Jurkat, Clone E6-1 (cell line): ENCODE measurements around the gene GAB1. TPM values are rescaled to one million over a fixed set of nuclear protein-coding genes. Genes with fewer than 3 reads are reported as not detected.
A peak's percentile ranks its signal among the peaks of the same experiment; 100 is the strongest.

Experiments used
- DNase-seq: peaks from one replicate; pipeline ENCODE4 v3.0.0-alpha.2; 2011; ENCODE audit warnings: low read depth, low spot score
- H3K4me3 ChIP-seq: 2 replicates; pipeline ENCODE4 v1.5.1; 2011; ENCODE audit warnings: mild to moderate bottlenecking, low read length, control low read depth, moderate library complexity
- polyA plus RNA-seq: library from polyadenylated mRNA; unstranded; fragments of >200 nt; gene quantifications from one replicate; pipeline ENCODE4 v1.2.1, GENCODE V29; 2012; ENCODE audit warnings: missing spikeins; ENCODE audit not compliant: insufficient read length, insufficient read depth

The GAB1 gene
- 3.1 TPM for polyA plus RNA-seq

DNA sequence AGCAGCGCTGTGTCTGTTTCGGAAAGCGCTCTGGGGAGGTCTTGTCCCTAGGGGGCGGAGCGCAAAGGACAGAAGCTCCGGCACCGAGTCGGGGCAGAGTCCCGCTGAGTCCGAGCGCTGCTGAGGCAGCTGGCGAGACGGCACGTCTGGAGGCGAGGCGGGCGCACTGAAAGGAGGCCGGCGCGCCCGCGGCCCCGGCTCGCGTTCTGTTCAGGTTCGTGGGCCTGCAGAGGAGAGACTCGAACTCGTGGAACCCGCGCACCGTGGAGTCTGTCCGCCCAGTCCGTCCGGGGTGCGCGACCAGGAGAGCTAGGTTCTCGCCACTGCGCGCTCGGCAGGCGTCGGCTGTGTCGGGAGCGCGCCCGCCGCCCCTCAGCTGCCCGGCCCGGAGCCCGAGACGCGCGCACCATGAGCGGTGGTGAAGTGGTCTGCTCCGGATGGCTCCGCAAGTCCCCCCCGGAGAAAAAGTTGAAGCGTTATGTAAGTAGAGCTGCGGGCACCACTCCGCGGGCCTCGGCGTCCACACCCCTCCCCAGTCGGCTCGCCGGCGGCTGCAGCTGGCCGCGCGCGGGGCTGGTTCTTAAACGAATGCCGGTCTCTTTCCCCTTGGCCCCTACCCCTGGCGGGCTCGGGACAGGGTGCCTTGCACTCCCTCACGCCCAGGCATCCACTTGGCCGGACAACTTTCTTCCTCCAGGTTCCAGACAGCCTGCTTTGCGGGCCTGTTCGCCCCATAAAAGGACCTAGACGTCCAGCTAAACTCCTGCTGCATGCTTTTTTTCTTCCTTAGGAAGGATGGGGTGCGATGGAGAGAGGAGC is at the start of gene GAB1:
GAB1 (plus strand) TSS at position 96 of the 819 bp plus-strand sequence; CDS start at position 409, 313 bp downstream.
- DNase-seq, result no peak
- peak within 1 kb of the TSS; percentile 41 for H3K4me3 ChIP-seq

DNA sequence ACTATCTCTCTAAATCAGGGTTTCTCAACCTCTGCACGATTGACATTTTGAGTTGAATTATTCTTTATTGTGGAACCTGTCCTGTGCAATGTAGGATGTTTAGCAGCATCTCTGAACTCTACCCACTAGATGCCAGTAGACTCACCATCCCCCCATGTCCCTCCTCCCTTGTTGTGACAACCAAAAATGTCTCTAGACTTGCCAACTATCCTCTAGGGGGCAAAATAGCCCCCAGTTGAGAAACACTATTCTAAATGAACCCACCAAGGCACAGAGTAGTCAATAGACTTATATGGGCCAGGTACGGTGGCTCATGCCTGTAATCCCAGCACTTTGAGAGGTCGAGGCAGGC is 49.1 kb upstream of the GAB1 start:
- no peak overlapping the region for H3K4me3 ChIP-seq
- DNase-seq, result peak; percentile 5

- H3K4me3 ChIP-seq, result no peak overlapping the region
- no peak for DNase-seq
These were observed 48.5 kb upstream of the GAB1 start for GRCh38 chr4:143288171-143288570.

DNA sequence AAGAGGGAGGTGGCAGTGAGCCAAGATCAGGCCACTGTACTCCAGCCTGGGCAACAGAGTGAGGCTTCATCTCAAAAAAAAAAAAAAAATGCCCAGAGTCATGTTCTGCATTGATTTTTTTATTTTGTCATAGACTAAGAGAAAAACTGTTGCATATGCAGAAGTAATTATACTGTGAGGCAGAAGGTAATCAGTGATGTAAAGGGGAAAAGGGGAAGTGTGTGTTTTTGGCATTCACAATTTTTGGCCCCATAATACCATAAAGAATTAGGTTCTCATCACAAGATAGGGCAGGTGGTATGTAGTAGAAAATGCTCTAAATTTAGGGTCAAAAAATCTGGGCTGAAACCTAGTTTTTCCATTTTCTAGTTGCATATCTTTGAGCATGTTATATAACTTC is 47.3 kb upstream of the GAB1 start:
- DNase-seq, result no peak

GRCh38 chr4:143291314-143291713 is 45.4 kb upstream of the GAB1 start:
- no peak for DNase-seq
- no peak overlapping the region for H3K4me3 ChIP-seq

More for the DNA sequence above, 47.3 kb upstream of the GAB1 start:
- H3K4me3 ChIP-seq, result no peak overlapping the region

DNA sequence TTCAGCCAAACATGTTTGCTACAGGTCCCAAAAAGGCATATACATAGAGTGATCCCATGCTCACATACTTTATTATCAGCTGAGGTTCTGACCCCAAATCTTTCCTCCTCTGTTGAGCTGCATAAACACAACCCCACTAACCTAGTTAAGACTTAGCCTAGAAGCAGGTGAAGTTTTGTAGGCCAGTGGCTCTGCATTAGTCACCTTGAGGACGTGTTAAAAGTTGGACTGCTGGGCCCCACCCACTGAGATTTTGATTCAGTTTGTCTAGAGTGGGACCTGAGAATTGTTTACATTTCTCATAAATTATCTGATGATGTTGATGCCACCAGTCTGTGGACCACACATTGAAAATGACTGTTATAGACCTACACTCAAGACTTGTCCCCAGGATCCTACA is 43.8 kb upstream of the GAB1 start:
- no peak overlapping the region for H3K4me3 ChIP-seq
- no peak for DNase-seq

DNA sequence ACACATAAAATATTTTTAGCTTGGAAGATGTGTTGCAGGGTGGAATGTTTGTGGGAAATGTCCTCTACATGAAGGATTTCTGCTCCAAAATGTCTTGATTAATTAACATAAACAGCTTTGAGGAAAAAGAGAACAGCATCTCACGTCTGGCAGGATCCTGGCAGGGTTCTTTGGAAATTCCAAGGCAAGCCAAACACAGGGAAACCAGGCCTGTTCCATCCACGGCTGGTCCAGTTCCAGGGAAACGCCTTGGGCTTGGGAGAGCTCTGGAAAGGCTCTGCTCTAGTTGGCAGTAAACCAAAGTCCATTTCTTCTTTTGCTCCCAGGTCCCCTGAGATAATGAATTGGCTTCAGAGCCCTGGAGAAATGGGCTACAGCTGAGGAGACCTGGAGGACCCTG is 42.4 kb upstream of the GAB1 start:
- H3K4me3 ChIP-seq, result no peak overlapping the region
- DNase-seq, result no peak

- no peak overlapping the region for H3K4me3 ChIP-seq
- DNase-seq, result no peak
These were observed 41.9 kb upstream of the GAB1 start for GRCh38 chr4:143294710-143295275.

DNA sequence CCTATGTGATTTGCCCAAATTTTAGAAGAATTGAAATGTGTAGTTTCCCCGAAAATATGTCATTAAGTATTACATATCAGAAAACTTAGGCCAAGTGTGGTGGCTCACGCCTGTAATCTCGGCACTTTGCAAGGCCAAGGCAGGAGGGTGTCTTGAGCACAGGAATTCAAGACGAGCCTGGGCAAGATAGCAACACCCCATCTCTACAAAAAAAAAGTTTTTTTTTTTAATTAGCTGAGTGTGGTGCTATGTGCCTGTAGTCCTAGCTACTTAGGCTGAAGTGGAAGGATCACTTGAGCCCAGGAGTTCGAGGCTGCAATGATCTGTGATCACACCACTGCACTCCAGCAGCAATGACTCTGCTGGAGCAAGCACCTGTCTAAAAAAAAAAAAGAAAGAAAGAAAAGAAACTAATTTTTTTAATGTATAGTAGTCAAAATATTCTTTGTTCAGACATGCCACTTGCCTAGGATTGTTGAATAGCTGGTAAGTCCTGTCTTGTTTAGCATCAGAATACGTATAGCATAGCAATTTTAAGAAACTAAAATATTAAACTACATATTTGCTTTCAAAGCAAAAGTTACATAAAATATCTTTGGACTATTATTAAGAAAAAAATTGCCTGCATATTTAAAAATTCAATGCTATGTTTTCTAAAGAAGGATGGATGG is 40.1 kb upstream of the GAB1 start:
- no peak for DNase-seq
- H3K4me3 ChIP-seq, result no peak overlapping the region

- DNase-seq, result no peak
- no peak overlapping the region for H3K4me3 ChIP-seq
These were observed 35.8 kb upstream of the GAB1 start for GRCh38 chr4:143300860-143301259.

GRCh38 chr4:143302536-143302935 is 34.1 kb upstream of the GAB1 start:
- H3K4me3 ChIP-seq, result no peak overlapping the region
- no peak for DNase-seq

DNA sequence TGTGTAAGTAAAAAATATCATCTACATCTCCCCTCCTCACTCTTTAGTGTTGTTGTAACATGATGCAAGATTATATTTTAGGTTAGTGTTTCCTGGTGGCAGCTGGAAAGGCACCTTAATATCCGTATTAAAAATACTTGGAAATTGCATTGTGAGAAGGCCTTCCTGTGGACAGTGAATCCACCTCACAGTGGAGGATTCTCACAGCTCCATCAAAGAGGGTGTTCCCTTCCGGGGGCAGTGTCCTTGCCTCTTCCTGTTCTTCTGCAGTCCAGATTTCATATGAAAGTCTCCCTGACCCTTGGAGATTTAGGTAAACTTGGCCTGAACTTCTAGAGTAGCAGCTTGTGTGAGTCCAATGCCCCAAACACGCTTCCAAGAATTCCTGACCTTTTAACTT is 29.9 kb upstream of the GAB1 start:
- DNase-seq, result no peak
- H3K4me3 ChIP-seq, result no peak overlapping the region

DNA sequence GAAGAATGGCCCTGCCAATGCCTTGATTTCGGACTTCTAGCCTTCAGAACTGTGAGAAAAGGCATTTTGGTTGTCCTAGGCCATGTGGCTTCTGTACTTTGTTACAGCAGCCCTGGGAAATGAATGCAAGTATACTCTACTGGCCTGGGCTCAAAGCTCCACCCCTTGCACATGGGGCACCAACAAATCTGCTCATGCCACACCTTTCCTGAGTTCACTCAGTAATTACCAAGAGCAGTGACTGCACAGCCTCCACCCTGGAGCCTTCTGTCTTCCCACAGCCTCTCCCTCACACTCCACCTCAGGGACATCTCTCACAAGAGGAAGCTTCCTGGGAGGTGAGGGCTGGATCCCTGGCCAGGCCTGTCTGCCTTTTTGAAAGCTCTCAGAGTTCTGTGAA is 29.1 kb upstream of the GAB1 start:
- no peak for DNase-seq
- H3K4me3 ChIP-seq, result no peak overlapping the region

DNA sequence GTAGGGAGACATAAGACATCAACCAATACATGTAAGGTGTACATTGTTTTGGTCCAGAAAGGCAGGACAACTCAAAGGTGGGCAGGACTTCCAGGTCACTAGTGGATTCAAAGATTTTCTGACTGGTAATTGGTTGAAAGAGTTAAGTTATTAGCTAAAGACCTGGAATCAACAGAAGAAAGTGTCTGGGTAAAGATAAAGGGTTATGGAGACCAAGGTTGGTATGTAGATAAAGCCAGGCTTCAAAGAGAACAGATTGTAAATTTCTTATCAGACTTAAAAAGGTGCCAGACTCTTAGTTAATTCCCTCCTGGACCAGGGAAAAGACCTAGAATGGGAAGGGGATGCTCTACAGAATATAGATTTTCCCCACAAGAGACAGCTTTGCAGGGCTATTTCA is 28.3 kb upstream of the GAB1 start:
- no peak for DNase-seq
- no peak overlapping the region for H3K4me3 ChIP-seq

DNA sequence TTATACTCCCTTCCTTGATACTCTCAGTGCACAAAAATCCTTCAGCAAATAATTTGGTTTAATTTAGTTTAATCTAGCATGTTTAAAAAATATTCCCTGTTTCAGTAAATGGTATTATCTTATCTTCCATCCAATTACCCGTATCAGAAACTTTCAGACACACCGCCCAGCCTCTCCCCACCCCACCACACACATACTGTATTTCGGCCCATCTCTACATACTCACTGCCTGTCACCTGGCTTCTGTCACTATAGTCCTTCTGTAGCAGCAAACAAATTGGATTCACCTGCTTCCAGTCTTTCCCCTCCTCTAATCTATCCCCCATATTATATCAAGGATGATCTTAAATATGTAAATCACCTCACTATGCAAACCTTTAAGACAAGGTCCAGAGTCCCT is 24.8 kb upstream of the GAB1 start:
- no peak for DNase-seq
- H3K4me3 ChIP-seq, result no peak overlapping the region

DNA sequence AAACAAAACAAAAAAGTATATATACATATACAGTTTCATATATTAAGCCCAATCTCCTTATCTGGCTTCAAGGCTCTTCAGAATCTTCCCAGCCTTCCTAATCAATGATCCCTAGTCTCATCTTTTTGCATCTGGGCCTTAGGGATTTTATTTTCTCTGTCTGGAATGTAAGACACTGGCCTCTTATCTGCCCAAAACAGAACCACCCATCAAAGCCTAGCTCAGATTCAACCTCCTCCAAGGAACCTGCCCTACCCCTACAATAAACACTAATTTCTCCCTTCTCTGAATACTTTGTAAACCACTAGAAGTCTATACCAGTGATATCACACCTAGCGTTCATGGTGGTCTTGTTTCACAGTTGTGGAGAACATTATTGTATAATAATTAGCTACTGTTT is 23.2 kb upstream of the GAB1 start:
- DNase-seq, result no peak

GRCh38 chr4:143313996-143314395 is 22.7 kb upstream of the GAB1 start:
- DNase-seq, result no peak
- H3K4me3 ChIP-seq, result no peak overlapping the region

More for the DNA sequence above, 23.2 kb upstream of the GAB1 start:
- no peak overlapping the region for H3K4me3 ChIP-seq

DNA sequence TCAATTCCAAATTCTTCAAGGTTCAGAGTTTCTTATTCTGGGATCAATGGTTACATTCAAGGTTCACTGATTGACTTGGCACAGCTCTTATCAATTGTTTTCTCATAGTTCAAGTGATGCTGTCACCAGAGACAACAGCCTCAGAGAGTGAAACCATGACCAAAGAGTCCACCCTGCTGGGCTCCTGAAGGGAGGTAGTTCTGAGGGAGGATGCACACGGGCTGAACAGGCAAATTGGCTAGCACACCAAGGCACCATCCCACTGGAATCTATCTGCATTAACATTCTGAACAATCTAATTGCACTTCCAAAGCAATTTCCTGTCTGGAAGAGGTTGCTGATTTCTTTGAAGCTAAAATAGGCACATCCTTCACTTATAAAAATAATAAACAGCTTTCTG is 16.6 kb upstream of the GAB1 start:
- DNase-seq, result no peak
- H3K4me3 ChIP-seq, result no peak overlapping the region

DNA sequence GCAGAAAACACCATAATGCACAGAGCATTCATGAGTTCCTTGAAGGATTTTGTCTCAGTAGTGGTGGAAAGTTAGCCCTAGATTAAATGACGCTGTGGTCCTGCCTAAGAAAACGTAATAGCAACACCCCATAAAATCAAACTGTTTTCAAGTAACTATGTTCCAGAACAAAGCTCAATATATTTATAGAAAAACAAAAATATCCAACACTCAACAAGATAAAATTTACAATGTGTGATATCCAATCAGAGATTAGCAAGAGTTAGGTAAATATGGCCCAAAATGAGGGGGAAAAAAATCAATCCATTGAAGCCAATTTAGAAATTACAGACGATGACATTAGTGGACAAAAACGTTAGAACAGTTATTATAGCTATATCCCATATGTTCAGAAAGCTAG is 9.9 kb upstream of the GAB1 start:
- H3K4me3 ChIP-seq, result no peak overlapping the region
- no peak for DNase-seq

GRCh38 chr4:143329985-143330384 is 6.7 kb upstream of the GAB1 start:
- DNase-seq, result no peak
- no peak overlapping the region for H3K4me3 ChIP-seq
